H9 (cell line): Measurements from ENCODE around the gene EIF4E3. TPM values are rescaled to one million over a fixed set of nuclear protein-coding genes. Genes with fewer than 3 reads are reported as not detected.

ENCODE experiments used
- DNase-seq: peaks from one replicate; pipeline ENCODE4 v3.0.0-alpha.2; 2017
- H2AFZ ChIP-seq: one replicate; pipeline ENCODE4 v1.6.1; 2013; ENCODE audit warnings: mild to moderate bottlenecking, low read length, control low read depth, moderate library complexity
- H2AK5ac ChIP-seq: 2 replicates; pipeline ENCODE4 v1.6.1; 2013; ENCODE audit warnings: low read length, control low read depth, mixed read lengths; ENCODE audit not compliant: insufficient read length
- H2BK120ac ChIP-seq: one replicate; pipeline ENCODE4 v1.6.1; 2013; ENCODE audit warnings: low read depth, mild to moderate bottlenecking, low read length, control low read depth, inconsistent platforms; ENCODE audit not compliant: poor library complexity, severe bottlenecking
- H2BK12ac ChIP-seq: 2 replicates; pipeline ENCODE4 v1.6.1; 2013; ENCODE audit warnings: low read length, control low read depth, mixed read lengths, low read depth; ENCODE audit not compliant: insufficient read length
- H2BK15ac ChIP-seq: 2 replicates; pipeline ENCODE4 v1.6.1; 2013; ENCODE audit warnings: low read depth, low read length, control low read depth
- H2BK20ac ChIP-seq: one replicate; pipeline ENCODE4 v1.6.1; 2013; ENCODE audit warnings: low read depth, mild to moderate bottlenecking, low read length, control low read depth, inconsistent platforms; ENCODE audit not compliant: poor library complexity, severe bottlenecking
- H2BK5ac ChIP-seq: 2 replicates; pipeline ENCODE4 v1.6.1; 2013; ENCODE audit warnings: low read length, control low read depth, mixed read lengths; ENCODE audit not compliant: insufficient read length
- H3K14ac ChIP-seq: 2 replicates; pipeline ENCODE4 v1.6.1; 2013; ENCODE audit warnings: low read length, control low read depth; ENCODE audit not compliant: insufficient read depth
- H3K18ac ChIP-seq: 2 replicates; pipeline ENCODE4 v1.6.1; 2013; ENCODE audit warnings: low read depth, mild to moderate bottlenecking, mixed read lengths, low read length, control low read depth; ENCODE audit not compliant: insufficient read length
- H3K23ac ChIP-seq: 2 replicates; pipeline ENCODE4 v1.6.1; 2013; ENCODE audit warnings: low read length, control low read depth, mixed read lengths, low read depth; ENCODE audit not compliant: insufficient read length
- H3K23me2 ChIP-seq: 2 replicates; pipeline ENCODE4 v1.6.1; 2013; ENCODE audit warnings: low read depth, mild to moderate bottlenecking, mixed read lengths, low read length, control low read depth; ENCODE audit not compliant: insufficient read length, poor library complexity, severe bottlenecking
- H3K27ac ChIP-seq: 2 replicates; pipeline ENCODE4 v1.5.1; 2013; ENCODE audit warnings: low read length, control low read depth, mixed read lengths, low read depth; ENCODE audit not compliant: insufficient read length
- H3K27me3 ChIP-seq: 2 replicates; pipeline ENCODE4 v1.6.1; 2013; ENCODE audit warnings: low read length, control low read depth, inconsistent platforms; ENCODE audit not compliant: insufficient read depth
- H3K4ac ChIP-seq: 2 replicates; pipeline ENCODE4 v1.6.1; 2013; ENCODE audit warnings: low read depth, mild to moderate bottlenecking, control low read depth, inconsistent platforms, low read length, moderate library complexity
- H3K4me1 ChIP-seq: 2 replicates; pipeline ENCODE4 v1.6.1; 2013; ENCODE audit warnings: low read length, control low read depth, inconsistent platforms; ENCODE audit not compliant: insufficient read depth
- H3K4me2 ChIP-seq: 2 replicates; pipeline ENCODE4 v1.6.1; 2013; ENCODE audit warnings: low read length, control low read depth, mixed read lengths; ENCODE audit not compliant: insufficient read length, insufficient read depth
- H3K56ac ChIP-seq: 2 replicates; pipeline ENCODE4 v1.6.1; 2013; ENCODE audit warnings: low read depth, mild to moderate bottlenecking, mixed read lengths, low read length, control low read depth; ENCODE audit not compliant: insufficient read length
- H3K79me1 ChIP-seq: 2 replicates; pipeline ENCODE4 v1.6.1; 2013; ENCODE audit warnings: low read depth, mild to moderate bottlenecking, moderate library complexity, low read length, control low read depth, inconsistent platforms; ENCODE audit not compliant: insufficient read depth, poor library complexity, severe bottlenecking
- H3K79me2 ChIP-seq: 2 replicates; pipeline ENCODE4 v1.6.1; 2013; ENCODE audit warnings: low read length, control low read depth, inconsistent platforms; ENCODE audit not compliant: insufficient read depth
- H3K9ac ChIP-seq: 2 replicates; pipeline ENCODE4 v1.6.1; 2013; ENCODE audit warnings: low read length, control low read depth, mixed read lengths; ENCODE audit not compliant: insufficient read length; ENCODE audit errors: extremely low read depth
- H3K9me3 ChIP-seq: one replicate; pipeline ENCODE4 v1.6.1; 2013; ENCODE audit warnings: low read depth, low read length, inconsistent platforms; ENCODE audit not compliant: control insufficient read depth
- H3T11ph ChIP-seq: one replicate; pipeline ENCODE4 v1.6.1; 2013; ENCODE audit warnings: mild to moderate bottlenecking, low read length, control low read depth, inconsistent platforms
- H4K20me1 ChIP-seq: one replicate; pipeline ENCODE4 v1.6.1; 2013; ENCODE audit not compliant: control insufficient read depth, insufficient read length, insufficient read depth
- H4K5ac ChIP-seq: 2 replicates; pipeline ENCODE4 v1.6.1; 2013; ENCODE audit warnings: low read depth, mild to moderate bottlenecking, mixed read lengths, low read length, control low read depth; ENCODE audit not compliant: insufficient read length
- H4K8ac ChIP-seq: replicated peaks from 2 replicates; pipeline ENCODE4 v1.6.1; 2013; ENCODE audit warnings: low read length, control low read depth, mixed read lengths, low read depth; ENCODE audit not compliant: insufficient read length
- H4K91ac ChIP-seq: 2 replicates; pipeline ENCODE4 v1.6.1; 2013; ENCODE audit warnings: low read depth, mild to moderate bottlenecking, moderate library complexity, mixed read lengths, low read length, control low read depth; ENCODE audit not compliant: insufficient read length
- H3K27ac Mint-ChIP-seq, 3 experiments: 2 replicates in 2 of 3; 3 replicates in 1 of 3; pipeline ENCODE4 v1.8.0; 2020 to 2021; ENCODE audit warnings: mixed read lengths in 3 of 3, mild to moderate bottlenecking in 1 of 3, moderate library complexity in 1 of 3
- H3K27me3 Mint-ChIP-seq: 2 replicates; pipeline ENCODE4 v1.8.0; 2021; ENCODE audit warnings: low read depth, mild to moderate bottlenecking, moderate library complexity, mixed read lengths
- H3K36me3 Mint-ChIP-seq, 3 experiments: 2 replicates in 2 of 3; 3 replicates in 1 of 3; pipeline ENCODE4 v1.8.0; 2020 to 2021; ENCODE audit warnings: low read depth in 3 of 3, mixed read lengths in 3 of 3; ENCODE audit not compliant: insufficient read depth in 1 of 3
- H3K4me1 Mint-ChIP-seq, 2 experiments: 2 replicates each; pipeline ENCODE4 v1.8.0; 2020; ENCODE audit warnings: mixed read lengths in 2 of 2
- H3K4me3 Mint-ChIP-seq, 2 experiments: 2 replicates in 1 of 2; 3 replicates in 1 of 2; pipeline ENCODE4 v1.8.0; 2020 to 2021; ENCODE audit warnings: mild to moderate bottlenecking in 2 of 2, mixed read lengths in 2 of 2, moderate library complexity in 1 of 2
- H3K9me3 Mint-ChIP-seq, 2 experiments: 2 replicates in 1 of 2; 3 replicates in 1 of 2; pipeline ENCODE4 v1.8.0; 2020; ENCODE audit warnings: mild to moderate bottlenecking in 2 of 2, mixed read lengths in 2 of 2, moderate library complexity in 1 of 2
- WGBS: extraction: QIAGEN DNeasy Blood & Tissue Kit; methylation state at CpG from one replicate; pipeline ENCODE4 v1.1.7; 2013; ENCODE audit warnings: missing lambda C conversion rate, low lambda C conversion rate, mixed read lengths; ENCODE audit not compliant: insufficient read length; ENCODE audit errors: extremely low coverage; 5-methylcytosine and 5-hydroxymethylcytosine counted together
- total RNA-seq: library from RNA; stranded (reverse); gene quantifications from 2 replicates; pipeline ENCODE4 v1.2.1, GENCODE V29; 2021
- TF ChIP-seq, protein P1 (sequence below): fragments of 200-600 bp; sonication (generic); conservative IDR thresholded peaks from 3 replicates; pipeline ENCODE4 v1.8.0; 2021; ENCODE audit warnings: antibody characterized with exemption, mild to moderate bottlenecking

Gene EIF4E3
- total RNA-seq, 1 experiment from 2014 or later: 12.9 TPM

DNA sequence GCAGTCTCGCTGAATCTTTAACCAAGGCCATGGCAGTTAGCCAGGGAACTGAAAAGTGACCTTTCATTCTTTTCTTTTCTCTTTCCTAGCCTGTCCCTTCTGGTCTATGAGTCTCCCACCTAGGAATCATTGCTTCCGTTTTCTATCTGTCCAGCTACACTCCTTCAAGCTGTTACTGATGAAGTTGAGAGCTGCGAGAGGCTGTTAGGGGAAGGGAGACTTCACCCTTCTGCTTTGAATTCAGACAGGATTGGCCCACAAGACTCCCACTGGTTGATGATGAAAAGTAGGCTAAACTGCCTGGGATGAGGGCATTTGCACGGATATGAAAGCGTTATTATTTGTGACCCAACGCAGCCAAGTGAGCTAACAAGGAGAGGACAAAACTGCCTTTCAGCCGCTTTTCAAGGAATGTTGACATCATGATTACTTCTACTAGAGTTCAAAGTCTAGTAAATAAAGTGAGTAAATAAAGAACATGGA lies 30.2 kb downstream of the EIF4E3 start:
- Mint-ChIP-seq H3K4me3 (no peak overlapping the region), H3K27me3 (no peaks in the 10 kb centered on the region), H3K27ac (no peak overlapping the region), H3K9me3 (no peaks in the 10 kb centered on the region), H3K36me3 (peaks cover 0 to 8% (median 2%) of the 10 kb centered on the region in 3 experiments; a peak in 3 of 7 replicates), H3K4me1 (peaks cover 14 to 19% of the 10 kb centered on the region in 2 experiments)
- Histone ChIP-seq H3K56ac (no peak overlapping the region), H2AFZ (no peak overlapping the region), H3K9me3 (no peaks in the 10 kb centered on the region), H2BK12ac (no peak overlapping the region), H3K4ac (no peak overlapping the region), H3K4me1 (no peaks in the 10 kb centered on the region; the same call in 1 of the 2 replicates), H3K79me2 (no peaks in the 10 kb centered on the region), H2AK5ac (no peak overlapping the region), H3K4me2 (no peak overlapping the region), H3K27me3 (no peaks in the 10 kb centered on the region), H3K23me2 (no peaks in the 10 kb centered on the region), H3K27ac (no peak overlapping the region), H2BK15ac (peak overlapping the region; percentile 52; the same call in 1 of the 2 replicates), H3K14ac (no peak overlapping the region), H3K79me1 (no peaks in the 10 kb centered on the region), H3K23ac (no peak overlapping the region), H3K9ac (no peak overlapping the region), H4K91ac (no peak overlapping the region), H3T11ph (no peak overlapping the region), H4K5ac (no peak overlapping the region), H2BK120ac (no peak overlapping the region), H4K8ac (no peak overlapping the region), H3K18ac (no peak overlapping the region), H2BK20ac (no peak overlapping the region), H4K20me1 (no peaks in the 10 kb centered on the region), H2BK5ac (no peak overlapping the region)
- no CpG with 5 or more reads among the region's 7 CpGs for WGBS
- DNase-seq: no peak
- TF ChIP-seq, protein P1, sequence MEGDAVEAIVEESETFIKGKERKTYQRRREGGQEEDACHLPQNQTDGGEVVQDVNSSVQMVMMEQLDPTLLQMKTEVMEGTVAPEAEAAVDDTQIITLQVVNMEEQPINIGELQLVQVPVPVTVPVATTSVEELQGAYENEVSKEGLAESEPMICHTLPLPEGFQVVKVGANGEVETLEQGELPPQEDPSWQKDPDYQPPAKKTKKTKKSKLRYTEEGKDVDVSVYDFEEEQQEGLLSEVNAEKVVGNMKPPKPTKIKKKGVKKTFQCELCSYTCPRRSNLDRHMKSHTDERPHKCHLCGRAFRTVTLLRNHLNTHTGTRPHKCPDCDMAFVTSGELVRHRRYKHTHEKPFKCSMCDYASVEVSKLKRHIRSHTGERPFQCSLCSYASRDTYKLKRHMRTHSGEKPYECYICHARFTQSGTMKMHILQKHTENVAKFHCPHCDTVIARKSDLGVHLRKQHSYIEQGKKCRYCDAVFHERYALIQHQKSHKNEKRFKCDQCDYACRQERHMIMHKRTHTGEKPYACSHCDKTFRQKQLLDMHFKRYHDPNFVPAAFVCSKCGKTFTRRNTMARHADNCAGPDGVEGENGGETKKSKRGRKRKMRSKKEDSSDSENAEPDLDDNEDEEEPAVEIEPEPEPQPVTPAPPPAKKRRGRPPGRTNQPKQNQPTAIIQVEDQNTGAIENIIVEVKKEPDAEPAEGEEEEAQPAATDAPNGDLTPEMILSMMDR: no peak
